Activated T-helper 9 cell treated with anti-CD3 and anti-CD28 coated beads, Interleukin-2, amount 50 U/mL, for 16 hours (primary cell): ENCODE results near the gene RYR2.

Source experiments
- DNase-seq: peaks from one replicate; pipeline ENCODE4 v3.0.0-alpha.2; 2020; ENCODE audit warnings: low read depth

The RYR2 gene

GRCh38 chr1:237444120-237444790, 402.3 kb downstream of the RYR2 start:
- DNase-seq = no peak

GRCh38 chr1:237448042-237448441, 406.1 kb downstream of the RYR2 start:
- no peak for DNase-seq

- DNase-seq = no peak
Measured at GRCh38 chr1:237457573-237457972, 415.6 kb downstream of the RYR2 start.

- no peak for DNase-seq
Measured at GRCh38 chr1:237467320-237467719, 425.3 kb downstream of the RYR2 start.

- no peak for DNase-seq
Measured at GRCh38 chr1:237470712-237471338, 428.8 kb downstream of the RYR2 start.

GRCh38 chr1:237471377-237471776, 429.4 kb downstream of the RYR2 start:
- no peak for DNase-seq

GRCh38 chr1:237471956-237472355, 430.0 kb downstream of the RYR2 start:
- DNase-seq = no peak

GRCh38 chr1:237473854-237474253, 431.9 kb downstream of the RYR2 start:
- no peak for DNase-seq

GRCh38 chr1:237478082-237478481, 436.1 kb downstream of the RYR2 start:
- DNase-seq = no peak

- no peak for DNase-seq
Measured at GRCh38 chr1:237478842-237479241, 436.9 kb downstream of the RYR2 start.

GRCh38 chr1:237482777-237483176, 440.8 kb downstream of the RYR2 start:
- DNase-seq = no peak

- DNase-seq = no peak
Measured at GRCh38 chr1:237492359-237492758, 450.4 kb downstream of the RYR2 start.

GRCh38 chr1:237500566-237500965, 458.6 kb downstream of the RYR2 start:
- DNase-seq = no peak

GRCh38 chr1:237503292-237503691, 461.3 kb downstream of the RYR2 start:
- no peak for DNase-seq

- DNase-seq = no peak
Measured at GRCh38 chr1:237507005-237507404, 465.0 kb downstream of the RYR2 start.

GRCh38 chr1:237509748-237510147, 467.8 kb downstream of the RYR2 start:
- no peak for DNase-seq

- DNase-seq = no peak
Measured at GRCh38 chr1:237525102-237525501, 483.1 kb downstream of the RYR2 start.

GRCh38 chr1:237527761-237528160, 485.8 kb downstream of the RYR2 start:
- DNase-seq = no peak

- no peak for DNase-seq
Measured at GRCh38 chr1:237528545-237528944, 486.6 kb downstream of the RYR2 start.

- no peak for DNase-seq
Measured at GRCh38 chr1:237539055-237539454, 497.1 kb downstream of the RYR2 start.

GRCh38 chr1:237542525-237543418, 500.8 kb downstream of the RYR2 start:
- DNase-seq = no peak

- no peak for DNase-seq
Measured at GRCh38 chr1:237553078-237553477, 511.1 kb downstream of the RYR2 start.

- no peak for DNase-seq
Measured at GRCh38 chr1:237556911-237557310, 514.9 kb downstream of the RYR2 start.
